ENCODE data around the gene TENM3.

DNA sequence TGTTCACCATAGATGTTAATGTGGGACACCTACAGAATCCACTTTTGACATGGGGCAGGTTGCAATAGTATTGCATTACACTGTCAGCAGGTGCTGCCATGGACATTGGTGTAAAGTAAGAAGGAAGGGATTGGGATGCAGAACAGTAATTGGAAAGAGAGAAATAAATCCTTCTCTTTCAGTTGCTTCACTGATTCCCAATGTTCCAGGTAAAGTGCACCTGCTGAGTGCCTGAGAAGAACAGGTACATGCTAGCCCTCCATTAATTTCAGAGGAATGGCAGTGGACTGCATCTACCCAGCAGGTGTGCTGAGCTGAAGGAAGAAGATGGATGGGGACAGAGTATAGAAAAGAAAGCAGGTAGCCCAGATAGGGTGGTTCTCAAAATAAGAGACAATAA, 248.5 kb downstream of the TENM3 start:
- TF ChIP-seq, protein P1, sequence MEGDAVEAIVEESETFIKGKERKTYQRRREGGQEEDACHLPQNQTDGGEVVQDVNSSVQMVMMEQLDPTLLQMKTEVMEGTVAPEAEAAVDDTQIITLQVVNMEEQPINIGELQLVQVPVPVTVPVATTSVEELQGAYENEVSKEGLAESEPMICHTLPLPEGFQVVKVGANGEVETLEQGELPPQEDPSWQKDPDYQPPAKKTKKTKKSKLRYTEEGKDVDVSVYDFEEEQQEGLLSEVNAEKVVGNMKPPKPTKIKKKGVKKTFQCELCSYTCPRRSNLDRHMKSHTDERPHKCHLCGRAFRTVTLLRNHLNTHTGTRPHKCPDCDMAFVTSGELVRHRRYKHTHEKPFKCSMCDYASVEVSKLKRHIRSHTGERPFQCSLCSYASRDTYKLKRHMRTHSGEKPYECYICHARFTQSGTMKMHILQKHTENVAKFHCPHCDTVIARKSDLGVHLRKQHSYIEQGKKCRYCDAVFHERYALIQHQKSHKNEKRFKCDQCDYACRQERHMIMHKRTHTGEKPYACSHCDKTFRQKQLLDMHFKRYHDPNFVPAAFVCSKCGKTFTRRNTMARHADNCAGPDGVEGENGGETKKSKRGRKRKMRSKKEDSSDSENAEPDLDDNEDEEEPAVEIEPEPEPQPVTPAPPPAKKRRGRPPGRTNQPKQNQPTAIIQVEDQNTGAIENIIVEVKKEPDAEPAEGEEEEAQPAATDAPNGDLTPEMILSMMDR (IDR thresholded peaks at IDR 0.05; ENCODE audit: insufficient read depth, low read length, poor library complexity, severe bottlenecking), result no peak
- TF ChIP-seq EZH2phosphoT487 (conservative IDR thresholded peaks at IDR 0.05; ENCODE audit: low read length), result no peak
